ENCODE data around the gene ALCAM.

- TF ChIP-seq POLR2A (IDR thresholded peaks at IDR 0.05) (no peak), CTCF (IDR thresholded peaks at IDR 0.05) (no peak)
These were observed 11.0 kb downstream of the ALCAM start for GRCh38 chr3:105377716-105378115.
